DOHH2 (cell line): Measurements from ENCODE around the gene REXO4.

Source experiments
- H3F3A ChIP-seq: fragments of 200-600 bp; sonication (generic), shearing (Covaris generic); 2 replicates; pipeline ENCODE4 v1.6.0; 2016; ENCODE audit warnings: antibody characterized with exemption, mild to moderate bottlenecking; ENCODE audit not compliant: control insufficient read depth, insufficient read depth
- H3K27ac ChIP-seq: fragments of 200-600 bp; sonication (generic); 2 replicates; pipeline ENCODE4 v1.5.1; 2014; ENCODE audit warnings: low read depth, mild to moderate bottlenecking, low read length, moderate library complexity
- H3K27me3 ChIP-seq: fragments of 200-600 bp; sonication (generic); 2 replicates; pipeline ENCODE4 v1.6.1; 2014; ENCODE audit warnings: mild to moderate bottlenecking, low read length, mixed read lengths; ENCODE audit not compliant: control insufficient read depth
- H3K36me3 ChIP-seq: fragments of 200-600 bp; sonication (generic); 2 replicates; pipeline ENCODE4 v1.6.1; 2014; ENCODE audit warnings: mild to moderate bottlenecking, low read length, moderate library complexity, mixed read lengths; ENCODE audit not compliant: control insufficient read depth
- H3K4me1 ChIP-seq: fragments of 200-600 bp; sonication (generic); 2 replicates; pipeline ENCODE4 v1.6.1; 2014; ENCODE audit warnings: mild to moderate bottlenecking, low read length, mixed read lengths; ENCODE audit not compliant: control insufficient read depth
- H3K4me2 ChIP-seq: fragments of 200-600 bp; sonication (generic); 2 replicates; pipeline ENCODE4 v1.6.0; 2014; ENCODE audit warnings: mild to moderate bottlenecking, low read length, moderate library complexity
- H3K4me3 ChIP-seq: fragments of 200-600 bp; sonication (generic); 2 replicates; pipeline ENCODE4 v1.5.1; 2014; ENCODE audit warnings: mild to moderate bottlenecking, low read length, mixed read lengths
- H3K79me2 ChIP-seq: fragments of 200-600 bp; sonication (generic); 2 replicates; pipeline ENCODE4 v1.6.1; 2014; ENCODE audit warnings: mild to moderate bottlenecking, low read length, mixed read lengths; ENCODE audit not compliant: control insufficient read depth
- H3K9me2 ChIP-seq: fragments of 200-600 bp; sonication (generic); replicated peaks from 2 replicates; pipeline ENCODE4 v1.6.1; 2014; ENCODE audit warnings: mild to moderate bottlenecking, low read length, mixed read lengths; ENCODE audit not compliant: control insufficient read depth
- H3K9me3 ChIP-seq: fragments of 200-600 bp; sonication (generic); 2 replicates; pipeline ENCODE4 v1.6.1; 2014; ENCODE audit warnings: antibody characterized with exemption, low read length, mixed read lengths; ENCODE audit not compliant: control insufficient read depth, insufficient read depth
- H4K20me1 ChIP-seq: fragments of 200-600 bp; sonication (generic); 2 replicates; pipeline ENCODE4 v1.6.0; 2014; ENCODE audit warnings: low read depth, mild to moderate bottlenecking, antibody characterized with exemption, low read length, moderate library complexity; ENCODE audit not compliant: control insufficient read depth, insufficient read depth
- CTCF ChIP-seq: fragments of 200-600 bp; sonication (generic); IDR thresholded peaks from one replicate; pipeline ENCODE4 v1.5.1; 2014; ENCODE audit warnings: antibody characterized with exemption, mild to moderate bottlenecking, low read depth, low read length; ENCODE audit not compliant: poor library complexity, severe bottlenecking
- EZH2phosphoT487 ChIP-seq: fragments of 200-600 bp; sonication (generic); IDR thresholded peaks from 2 replicates; pipeline ENCODE4 v1.6.1; 2017; ENCODE audit warnings: borderline replicate concordance, mild to moderate bottlenecking, antibody characterized with exemption, low read length, moderate library complexity, mixed read lengths

The REXO4 gene

DNA sequence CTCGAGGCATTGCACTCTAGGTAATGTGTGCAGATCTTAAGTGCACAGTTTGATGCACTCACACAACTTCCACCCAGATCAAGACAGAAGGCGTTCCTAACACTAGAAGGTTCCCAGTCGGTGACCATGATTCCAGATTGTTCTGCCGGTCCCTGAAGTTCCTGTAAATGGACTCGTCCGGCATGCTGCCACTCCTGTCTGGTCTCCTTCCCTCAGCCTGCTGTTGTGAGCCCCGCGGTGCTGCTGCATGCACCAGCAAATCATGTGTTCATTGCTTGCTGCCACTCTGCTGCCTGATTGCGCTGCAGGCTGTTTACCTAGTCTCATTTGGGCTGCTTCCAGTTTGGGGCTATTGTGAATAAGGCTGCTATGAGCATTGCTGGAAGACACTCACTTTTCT, 30.1 kb downstream of the REXO4 start:
- no peak overlapping the region for H3K4me2 ChIP-seq
- no peaks in the 10 kb centered on the region for H4K20me1 ChIP-seq
- H3K27me3 ChIP-seq: no peaks in the 10 kb centered on the region
- TF ChIP-seq CTCF (no peak), EZH2phosphoT487 (no peak)
- no peaks in the 10 kb centered on the region for H3K4me1 ChIP-seq
- H3K36me3 ChIP-seq: no peaks in the 10 kb centered on the region
- H3K79me2 ChIP-seq: no peaks in the 10 kb centered on the region
- no peaks in the 10 kb centered on the region for H3K9me2 ChIP-seq
- no peak overlapping the region for H3K4me3 ChIP-seq
- H3K27ac ChIP-seq: no peak overlapping the region
- H3K9me3 ChIP-seq: peaks cover 6% of the 10 kb centered on the region; the same call in 1 of the 2 replicates
- no peaks in the 10 kb centered on the region for H3F3A ChIP-seq

DNA sequence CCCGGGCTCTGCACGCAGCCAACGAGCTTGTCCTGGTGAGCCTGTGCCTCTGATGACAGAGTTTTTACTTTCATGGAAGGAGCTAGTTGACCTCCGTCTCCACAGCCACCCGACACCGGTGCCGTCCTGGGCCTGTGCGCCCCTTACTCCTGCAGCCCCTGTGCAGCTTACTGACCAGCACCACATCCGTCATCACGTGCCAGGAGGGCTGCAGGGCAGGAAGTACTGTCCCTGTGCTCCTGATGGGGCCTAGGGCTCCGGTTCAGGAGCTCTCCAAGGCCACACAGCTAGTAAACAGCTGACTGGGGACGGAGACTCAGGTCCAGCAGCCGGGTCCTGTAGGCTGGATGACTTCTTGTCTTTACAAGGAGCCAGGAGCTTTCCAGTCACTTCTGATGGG, 31.5 kb downstream of the REXO4 start:
- Histone ChIP-seq H3K79me2 (no peaks in the 10 kb centered on the region), H3K9me2 (no peaks in the 10 kb centered on the region), H3K4me3 (no peak overlapping the region), H3K27ac (no peak overlapping the region), H3K4me1 (no peaks in the 10 kb centered on the region), H3K36me3 (no peaks in the 10 kb centered on the region), H4K20me1 (no peaks in the 10 kb centered on the region), H3K27me3 (no peaks in the 10 kb centered on the region), H3F3A (no peaks in the 10 kb centered on the region), H3K9me3 (peaks cover 10% of the 10 kb centered on the region; the same call in 1 of the 2 replicates), H3K4me2 (no peak overlapping the region)
- no peak for TF ChIP-seq CTCF
- TF ChIP-seq EZH2phosphoT487: no peak

GRCh38 chr9:133385452-133385851, 32.4 kb downstream of the REXO4 start:
- Histone ChIP-seq H3K4me1 (no peaks in the 10 kb centered on the region), H3K27me3 (no peaks in the 10 kb centered on the region), H3K9me2 (no peaks in the 10 kb centered on the region), H4K20me1 (no peaks in the 10 kb centered on the region), H3K4me3 (no peak overlapping the region), H3K9me3 (peaks cover 10% of the 10 kb centered on the region; the same call in 1 of the 2 replicates), H3F3A (no peaks in the 10 kb centered on the region), H3K79me2 (no peaks in the 10 kb centered on the region), H3K4me2 (no peak overlapping the region), H3K36me3 (no peaks in the 10 kb centered on the region), H3K27ac (no peak overlapping the region)
- TF ChIP-seq CTCF: no peak
- no peak for TF ChIP-seq EZH2phosphoT487
